Parathyroid adenoma (tissue), 2 donors: ENCODE measurements around the gene PLA1A.

Experiments
- H2AFZ ChIP-seq: fragments of 300-600 bp; sonication (generic); one replicate; pipeline ENCODE4 v1.7.0; 2017; ENCODE audit warnings: antibody characterized with exemption, mild to moderate bottlenecking
- H3K27ac ChIP-seq: fragments of 300-600 bp; sonication (generic); one replicate; pipeline ENCODE4 v1.7.0; 2017
- H3K27me3 ChIP-seq: fragments of 300-600 bp; sonication (generic); one replicate; pipeline ENCODE4 v1.7.0; 2017; ENCODE audit warnings: low read length; ENCODE audit not compliant: control insufficient read depth, insufficient read depth
- H3K36me3 ChIP-seq: fragments of 300-600 bp; sonication (generic); one replicate; pipeline ENCODE4 v1.7.0; 2017; ENCODE audit warnings: low read length; ENCODE audit not compliant: control insufficient read depth, insufficient read depth
- H3K4me1 ChIP-seq: fragments of 300-600 bp; sonication (generic); one replicate; pipeline ENCODE4 v1.7.0; 2017; ENCODE audit warnings: control low read depth
- H3K4me2 ChIP-seq: fragments of 300-600 bp; sonication (generic); one replicate; pipeline ENCODE4 v1.7.0; 2017; ENCODE audit warnings: low read length
- H3K4me3 ChIP-seq: fragments of 300-600 bp; sonication (generic); one replicate; pipeline ENCODE4 v1.7.0; 2017; ENCODE audit warnings: low read depth, low read length
- H3K79me2 ChIP-seq: fragments of 300-600 bp; sonication (generic); one replicate; pipeline ENCODE4 v1.7.0; 2017; ENCODE audit warnings: control low read depth
- H3K9ac ChIP-seq: fragments of 300-600 bp; sonication (generic); one replicate; pipeline ENCODE4 v1.7.0; 2017; ENCODE audit warnings: mild to moderate bottlenecking
- H3K9me3 ChIP-seq: fragments of 300-600 bp; sonication (generic); one replicate; pipeline ENCODE4 v1.7.0; 2017; ENCODE audit warnings: low read length; ENCODE audit not compliant: control insufficient read depth
- TF ChIP-seq, protein P1 (sequence below): fragments of 300-600 bp; sonication (generic); IDR thresholded peaks from one replicate; pipeline ENCODE4 v1.7.0; 2017; ENCODE audit warnings: antibody characterized with exemption, mild to moderate bottlenecking
- donor health status: primary hyperparathyroidism.

The PLA1A gene

DNA sequence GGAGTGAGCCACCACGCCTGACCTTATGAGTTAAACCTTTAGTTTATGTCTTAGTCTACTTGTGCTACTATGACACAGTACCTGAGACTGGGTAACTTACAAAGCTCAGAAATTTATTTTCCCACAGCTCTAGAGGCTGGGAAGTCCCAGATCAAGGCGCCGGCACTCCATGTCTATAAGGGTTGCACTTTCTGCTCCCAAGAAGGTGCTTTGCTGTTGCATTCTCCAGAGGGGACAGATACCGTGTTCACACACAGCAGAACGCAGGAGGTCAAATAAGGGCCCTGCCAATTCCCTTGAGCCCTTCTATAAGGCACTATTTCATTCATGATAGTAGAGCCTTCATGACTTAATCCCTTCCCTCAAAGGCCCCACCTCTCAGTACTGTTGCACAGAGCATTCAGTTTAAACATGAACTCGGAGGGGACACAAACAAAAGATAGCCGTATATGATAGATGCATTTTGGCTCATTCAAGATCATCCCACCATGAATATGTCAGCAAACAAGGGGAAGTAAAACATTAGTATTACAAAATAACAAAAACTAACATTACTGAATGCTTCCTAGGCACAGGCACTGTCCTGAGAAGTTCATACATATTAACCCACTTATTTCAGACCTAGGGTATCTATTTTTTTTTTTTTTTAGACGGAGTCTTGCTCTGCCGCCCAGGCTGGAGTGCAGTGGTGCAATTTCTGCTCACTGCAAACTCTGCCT lies 26.5 kb downstream of the PLA1A start:
- H3K4me1 ChIP-seq, result peaks cover 60% of the 10 kb centered on the region

DNA sequence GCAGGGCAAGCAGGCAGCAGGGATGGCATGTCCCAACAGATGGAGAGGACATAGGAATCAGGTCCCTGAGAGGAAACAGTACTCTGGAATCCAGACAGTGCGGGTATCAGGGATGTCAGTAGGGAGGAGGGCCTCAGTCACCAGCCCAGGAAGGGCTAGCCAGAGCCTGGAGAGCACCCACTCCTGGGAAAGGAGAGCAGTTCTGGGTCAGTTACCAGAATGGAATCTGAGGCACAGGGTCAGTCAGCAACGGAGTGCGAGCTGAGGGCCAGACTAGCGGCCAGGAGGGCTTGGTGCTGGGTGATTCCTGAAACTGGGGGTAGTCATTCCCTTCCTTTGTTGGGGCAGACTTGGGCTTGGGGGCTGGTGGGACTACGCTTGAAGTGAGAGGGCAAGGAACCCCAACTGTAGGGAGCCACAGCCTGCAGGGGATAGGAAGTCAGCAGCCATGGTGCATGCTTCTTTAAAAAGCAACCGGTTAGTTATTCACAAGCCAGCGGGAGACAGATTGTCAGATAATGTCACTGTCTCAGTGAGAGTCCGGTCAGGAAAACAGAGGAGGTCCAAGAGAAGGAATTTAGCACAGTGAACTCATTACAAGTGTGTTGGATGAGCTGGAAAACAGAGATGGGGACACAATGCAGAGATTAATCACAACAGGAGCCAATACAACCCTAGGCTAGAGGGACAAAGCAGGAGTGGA lies 27.9 kb downstream of the PLA1A start:
- Histone ChIP-seq H3K79me2 (no peaks in the 10 kb centered on the region), H3K4me1 (peaks cover 51% of the 10 kb centered on the region), H3K4me3 (no peak overlapping the region), H3K9ac (no peak overlapping the region), H2AFZ (peak overlapping the region; percentile 75), H3K27ac (peak overlapping the region; percentile 72), H3K27me3 (no peaks in the 10 kb centered on the region), H3K36me3 (no peaks in the 10 kb centered on the region), H3K4me2 (no peak overlapping the region), H3K9me3 (no peaks in the 10 kb centered on the region)
- TF ChIP-seq, protein P1, sequence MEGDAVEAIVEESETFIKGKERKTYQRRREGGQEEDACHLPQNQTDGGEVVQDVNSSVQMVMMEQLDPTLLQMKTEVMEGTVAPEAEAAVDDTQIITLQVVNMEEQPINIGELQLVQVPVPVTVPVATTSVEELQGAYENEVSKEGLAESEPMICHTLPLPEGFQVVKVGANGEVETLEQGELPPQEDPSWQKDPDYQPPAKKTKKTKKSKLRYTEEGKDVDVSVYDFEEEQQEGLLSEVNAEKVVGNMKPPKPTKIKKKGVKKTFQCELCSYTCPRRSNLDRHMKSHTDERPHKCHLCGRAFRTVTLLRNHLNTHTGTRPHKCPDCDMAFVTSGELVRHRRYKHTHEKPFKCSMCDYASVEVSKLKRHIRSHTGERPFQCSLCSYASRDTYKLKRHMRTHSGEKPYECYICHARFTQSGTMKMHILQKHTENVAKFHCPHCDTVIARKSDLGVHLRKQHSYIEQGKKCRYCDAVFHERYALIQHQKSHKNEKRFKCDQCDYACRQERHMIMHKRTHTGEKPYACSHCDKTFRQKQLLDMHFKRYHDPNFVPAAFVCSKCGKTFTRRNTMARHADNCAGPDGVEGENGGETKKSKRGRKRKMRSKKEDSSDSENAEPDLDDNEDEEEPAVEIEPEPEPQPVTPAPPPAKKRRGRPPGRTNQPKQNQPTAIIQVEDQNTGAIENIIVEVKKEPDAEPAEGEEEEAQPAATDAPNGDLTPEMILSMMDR, result no peak

More for the DNA sequence above, 26.5 kb downstream of the PLA1A start:
- no peak overlapping the region for H3K4me3 ChIP-seq
- no peaks in the 10 kb centered on the region for H3K27me3 ChIP-seq
- TF ChIP-seq, protein P1, result no peak
- H3K79me2 ChIP-seq, result no peaks in the 10 kb centered on the region
- H3K9ac ChIP-seq, result no peak overlapping the region
- H3K4me2 ChIP-seq, result no peak overlapping the region
- H3K27ac ChIP-seq, result no peak overlapping the region
- H3K36me3 ChIP-seq, result no peaks in the 10 kb centered on the region
- no peaks in the 10 kb centered on the region for H3K9me3 ChIP-seq
- no peak overlapping the region for H2AFZ ChIP-seq

- TF ChIP-seq, protein P1, result no peak
- no peaks in the 10 kb centered on the region for H3K79me2 ChIP-seq
- no peak overlapping the region for H3K9ac ChIP-seq
- peak overlapping the region; percentile 75 for H2AFZ ChIP-seq
- no peaks in the 10 kb centered on the region for H3K27me3 ChIP-seq
- no peak overlapping the region for H3K4me3 ChIP-seq
- H3K9me3 ChIP-seq, result no peaks in the 10 kb centered on the region
- no peaks in the 10 kb centered on the region for H3K36me3 ChIP-seq
- H3K27ac ChIP-seq, result peak overlapping the region; percentile 72
- no peak overlapping the region for H3K4me2 ChIP-seq
- peaks cover 45% of the 10 kb centered on the region for H3K4me1 ChIP-seq
Observed at GRCh38 chr3:119626196-119626595, 28.5 kb downstream of the PLA1A start.

GRCh38 chr3:119627461-119627860 lies 29.8 kb downstream of the PLA1A start:
- Histone ChIP-seq H3K27ac (peak overlapping the region; percentile 47), H3K4me1 (peaks cover 39% of the 10 kb centered on the region), H3K79me2 (no peaks in the 10 kb centered on the region)

More at GRCh38 chr3:119627461-119627860, 29.8 kb downstream of the PLA1A start:
- Histone ChIP-seq H3K9me3 (no peaks in the 10 kb centered on the region), H3K36me3 (no peaks in the 10 kb centered on the region), H3K27me3 (no peaks in the 10 kb centered on the region), H3K4me3 (no peak overlapping the region), H3K4me2 (no peak overlapping the region), H2AFZ (peak overlapping the region; percentile 69), H3K9ac (no peak overlapping the region)
- TF ChIP-seq, protein P1, result no peak
